NT2/D1 (cell line): Measurements from ENCODE around the gene NPAS3.

Source experiments
- DNase-seq: peaks from one replicate; pipeline ENCODE4 v3.0.0-alpha.2; 2011; ENCODE audit warnings: low read depth, low spot score
- H3K27me3 ChIP-seq: 2 replicates; pipeline ENCODE4 v1.6.0; 2011; ENCODE audit warnings: mild to moderate bottlenecking; ENCODE audit not compliant: insufficient read length, insufficient read depth
- H3K36me3 ChIP-seq: 2 replicates; pipeline ENCODE4 v1.6.1; 2011; ENCODE audit warnings: mild to moderate bottlenecking, low read length, mixed read lengths; ENCODE audit not compliant: insufficient read depth, insufficient read length
- H3K4me1 ChIP-seq: 2 replicates; pipeline ENCODE4 v1.5.1; 2011; ENCODE audit not compliant: insufficient read depth, insufficient read length
- H3K4me3 ChIP-seq: 2 replicates; pipeline ENCODE4 v1.5.1; 2011; ENCODE audit warnings: low read depth; ENCODE audit not compliant: insufficient read length
- H3K9ac ChIP-seq: 2 replicates; pipeline ENCODE4 v1.6.0; 2011; ENCODE audit warnings: low read depth; ENCODE audit not compliant: insufficient read length
- H3K9me3 ChIP-seq: 2 replicates; pipeline ENCODE4 v1.5.1; 2011; ENCODE audit warnings: mild to moderate bottlenecking, low read length; ENCODE audit not compliant: insufficient read depth
- SUZ12 ChIP-seq: IDR thresholded peaks from 2 replicates; pipeline ENCODE4 v1.6.1; 2011; ENCODE audit not compliant: insufficient read length, insufficient read depth; ENCODE audit errors: extremely low read depth
- YY1 ChIP-seq: IDR thresholded peaks from 2 replicates; pipeline ENCODE4 v1.6.1; 2011; ENCODE audit not compliant: insufficient read length, insufficient read depth
- ZNF274 ChIP-seq: IDR thresholded peaks from 2 replicates; pipeline ENCODE4 v1.6.1; 2011; ENCODE audit warnings: mild to moderate bottlenecking, low read depth, low read length

Gene NPAS3

GRCh38 chr14:33691907-33692306 is 753.2 kb downstream of the NPAS3 start:
- no peak overlapping the region for H3K9ac ChIP-seq
- TF ChIP-seq ZNF274 (no peak), SUZ12 (no peak), YY1 (no peak)
- no peaks in the 10 kb centered on the region for H3K36me3 ChIP-seq
- H3K27me3 ChIP-seq = no peaks in the 10 kb centered on the region
- no peaks in the 10 kb centered on the region for H3K4me1 ChIP-seq
- no peak for DNase-seq
- no peak overlapping the region for H3K4me3 ChIP-seq
- no peaks in the 10 kb centered on the region for H3K9me3 ChIP-seq

DNA sequence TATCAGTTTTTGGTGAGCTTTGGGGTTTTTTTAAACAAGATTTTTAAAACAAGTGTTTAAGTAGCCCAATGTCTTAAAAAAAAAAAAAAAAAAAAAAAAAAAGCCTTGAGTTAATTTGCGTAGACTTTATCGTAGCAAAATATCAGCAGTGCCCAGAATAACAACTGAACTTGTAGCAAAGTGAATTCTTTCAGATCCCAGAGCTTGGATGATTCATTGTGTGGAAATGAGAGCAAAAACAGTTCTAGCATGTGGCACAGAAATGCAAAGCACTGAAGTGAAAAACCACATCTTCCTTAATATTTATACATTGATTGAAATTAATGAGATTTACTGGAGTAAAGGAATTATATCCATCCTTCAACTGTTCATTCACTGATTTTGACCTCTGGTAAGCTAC is 754.1 kb downstream of the NPAS3 start:
- no peaks in the 10 kb centered on the region for H3K36me3 ChIP-seq
- H3K27me3 ChIP-seq = no peaks in the 10 kb centered on the region
- no peak overlapping the region for H3K4me3 ChIP-seq
- no peak overlapping the region for H3K9ac ChIP-seq
- no peak for DNase-seq
- TF ChIP-seq SUZ12 (no peak), ZNF274 (no peak), YY1 (no peak)
- H3K4me1 ChIP-seq = no peaks in the 10 kb centered on the region
- H3K9me3 ChIP-seq = no peaks in the 10 kb centered on the region

DNA sequence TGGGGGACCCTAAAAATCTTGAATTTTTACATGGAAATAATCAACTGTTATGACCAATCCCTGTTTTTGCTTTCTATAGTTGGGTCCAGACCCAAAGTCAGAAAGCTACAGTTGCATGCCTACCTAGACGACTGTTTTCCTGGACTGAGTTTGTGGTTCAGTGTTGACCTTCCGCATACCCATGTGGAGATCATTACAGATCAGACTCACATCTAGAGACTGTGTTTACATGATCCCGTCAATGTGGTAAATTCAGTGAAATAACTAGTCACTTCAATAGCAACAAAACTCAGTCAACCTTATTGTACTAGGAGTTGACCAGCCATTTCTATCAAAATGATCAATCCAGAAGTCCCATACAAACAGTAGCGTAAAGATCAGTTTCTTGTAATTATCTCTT is 754.6 kb downstream of the NPAS3 start:
- TF ChIP-seq SUZ12 (no peak), ZNF274 (no peak), YY1 (no peak)
- no peak for DNase-seq
- Histone ChIP-seq H3K9ac (no peak overlapping the region), H3K4me3 (no peak overlapping the region), H3K9me3 (no peaks in the 10 kb centered on the region), H3K4me1 (no peaks in the 10 kb centered on the region), H3K36me3 (no peaks in the 10 kb centered on the region), H3K27me3 (no peaks in the 10 kb centered on the region)

DNA sequence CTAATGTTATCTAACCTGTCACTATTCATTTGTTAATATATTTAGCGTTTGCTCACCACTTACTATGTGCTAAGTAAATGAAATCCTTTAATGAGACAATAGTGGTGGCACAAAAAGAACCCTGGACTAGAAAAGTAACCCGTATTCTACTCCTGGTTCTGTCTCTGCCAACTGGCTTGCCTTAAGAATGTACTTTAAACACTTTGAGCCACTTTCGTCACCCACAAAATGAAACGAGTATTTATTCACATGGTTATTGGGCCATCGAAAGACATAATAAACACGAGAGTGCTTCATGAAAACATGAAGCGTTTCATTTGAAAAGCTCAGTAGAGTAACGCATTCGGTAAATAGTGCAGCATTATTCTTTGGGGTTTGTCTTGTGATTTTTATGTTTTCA is 757.5 kb downstream of the NPAS3 start:
- no peak for DNase-seq
- Histone ChIP-seq H3K4me3 (no peak overlapping the region), H3K9me3 (no peaks in the 10 kb centered on the region), H3K36me3 (no peaks in the 10 kb centered on the region), H3K4me1 (no peaks in the 10 kb centered on the region), H3K9ac (no peak overlapping the region), H3K27me3 (no peaks in the 10 kb centered on the region)
- TF ChIP-seq SUZ12 (no peak), YY1 (no peak), ZNF274 (no peak)

DNA sequence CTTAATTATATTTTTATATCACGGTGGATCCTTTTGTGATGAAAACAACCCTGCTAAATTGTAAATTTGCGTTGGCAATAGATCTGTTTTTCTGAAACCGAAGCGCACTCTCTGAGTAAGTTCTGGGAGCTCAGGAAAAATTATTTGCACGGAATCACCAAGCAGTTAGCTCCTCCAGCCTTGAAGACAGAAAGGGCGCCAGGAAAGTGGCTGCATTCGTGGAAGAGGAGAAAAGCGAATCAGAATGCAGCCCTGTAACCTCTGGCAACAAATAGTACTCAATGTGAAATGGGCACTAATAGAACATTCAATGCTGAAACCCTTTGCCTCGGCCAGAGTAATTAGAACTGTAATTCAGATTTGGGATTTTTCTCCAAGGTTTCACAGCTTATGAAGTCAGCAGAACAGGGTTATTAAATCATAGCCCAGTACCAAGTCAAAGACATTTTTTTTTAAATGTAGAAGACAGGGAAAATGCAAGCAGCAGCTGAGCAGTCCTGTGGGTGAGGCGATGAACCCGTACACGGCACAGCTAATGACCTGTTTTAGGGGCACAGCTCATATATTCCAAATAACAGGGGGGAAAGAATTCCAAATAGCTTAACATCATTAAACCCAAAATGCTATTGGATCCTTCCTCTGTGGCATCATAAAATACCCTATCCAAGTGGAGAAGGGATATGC is 760.8 kb downstream of the NPAS3 start:
- no peak for DNase-seq
- H3K4me1 ChIP-seq = no peaks in the 10 kb centered on the region
- no peak for TF ChIP-seq YY1
- TF ChIP-seq ZNF274 = no peak
- TF ChIP-seq SUZ12 = no peak

DNA sequence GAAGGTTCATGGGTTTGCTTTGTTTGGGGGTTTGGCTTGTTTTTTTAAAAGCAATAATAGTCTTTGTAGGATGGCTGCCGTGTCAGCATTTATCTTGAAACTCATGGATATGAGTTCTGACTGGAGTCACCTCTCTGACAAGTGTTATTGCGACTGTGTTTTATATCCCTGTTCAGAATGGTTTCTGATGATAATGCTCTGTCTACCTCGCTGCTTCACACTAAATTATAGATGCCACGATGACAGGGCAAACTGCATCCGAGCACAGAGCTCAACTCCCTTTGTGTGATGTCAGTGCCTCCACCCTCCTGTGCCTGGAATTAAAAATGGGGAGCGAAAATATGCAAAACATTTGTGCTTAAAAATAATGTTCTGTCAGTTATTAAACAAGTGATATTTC is 761.4 kb downstream of the NPAS3 start:
- TF ChIP-seq YY1 = no peak
- no peak for TF ChIP-seq ZNF274
- no peak for TF ChIP-seq SUZ12
- DNase-seq = no peak
- Histone ChIP-seq H3K27me3 (no peaks in the 10 kb centered on the region), H3K9ac (no peak overlapping the region), H3K9me3 (no peaks in the 10 kb centered on the region), H3K4me3 (no peak overlapping the region), H3K36me3 (no peaks in the 10 kb centered on the region), H3K4me1 (no peaks in the 10 kb centered on the region)

More for the DNA sequence above, 760.8 kb downstream of the NPAS3 start:
- H3K9me3 ChIP-seq = no peaks in the 10 kb centered on the region
- no peaks in the 10 kb centered on the region for H3K27me3 ChIP-seq
- H3K4me3 ChIP-seq = no peak overlapping the region
- H3K9ac ChIP-seq = no peak overlapping the region
- no peaks in the 10 kb centered on the region for H3K36me3 ChIP-seq

DNA sequence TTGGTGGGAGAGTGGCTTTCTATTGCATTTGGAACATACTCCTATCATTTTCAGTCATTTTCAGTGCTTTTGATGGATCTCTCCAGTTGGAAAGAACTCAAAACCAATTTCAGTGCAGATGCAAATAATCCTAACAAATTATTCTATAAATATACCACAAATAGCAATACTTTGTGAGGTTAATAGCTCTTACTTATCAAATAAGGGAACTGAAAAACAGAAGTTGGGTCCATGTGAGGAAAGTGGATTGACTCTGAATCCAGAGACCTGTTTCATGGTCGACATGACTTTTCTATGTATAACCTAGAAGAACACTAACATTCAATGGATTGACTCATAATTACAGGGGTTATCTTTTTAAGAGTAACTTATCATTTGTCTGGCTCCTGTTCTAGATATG is 763.6 kb downstream of the NPAS3 start:
- Histone ChIP-seq H3K9me3 (no peaks in the 10 kb centered on the region), H3K36me3 (no peaks in the 10 kb centered on the region), H3K27me3 (no peaks in the 10 kb centered on the region), H3K4me1 (no peaks in the 10 kb centered on the region), H3K9ac (no peak overlapping the region), H3K4me3 (no peak overlapping the region)
- no peak for DNase-seq
- TF ChIP-seq SUZ12 (no peak), ZNF274 (no peak), YY1 (no peak)

- Histone ChIP-seq H3K4me1 (no peaks in the 10 kb centered on the region), H3K27me3 (no peaks in the 10 kb centered on the region), H3K9me3 (no peaks in the 10 kb centered on the region), H3K9ac (no peak overlapping the region), H3K36me3 (no peaks in the 10 kb centered on the region), H3K4me3 (no peak overlapping the region)
- no peak for TF ChIP-seq ZNF274
- DNase-seq = no peak
These were observed 765.8 kb downstream of the NPAS3 start for GRCh38 chr14:33704481-33704880.
